NCI-H345 (cell line): Measurements from ENCODE around the gene VGLL4.

Source experiments
- DNase-seq: peaks from one replicate; lab custom pipeline; 2025; lab: John Stamatoyannopoulos, UW

Gene VGLL4

GRCh38 chr3:11564577-11565001 is 79.1 kb downstream of the VGLL4 start:
- DNase-seq = no peak

- no peak for DNase-seq
Measured at GRCh38 chr3:11563865-11564185, 79.9 kb downstream of the VGLL4 start.

GRCh38 chr3:11563159-11563864 is 80.4 kb downstream of the VGLL4 start:
- no peak for DNase-seq

GRCh38 chr3:11562277-11562881 is 81.3 kb downstream of the VGLL4 start:
- DNase-seq = no peak

GRCh38 chr3:11560746-11561145 is 83.0 kb downstream of the VGLL4 start:
- DNase-seq = no peak

- no peak for DNase-seq
Measured at GRCh38 chr3:11559816-11560633, 83.7 kb downstream of the VGLL4 start.

GRCh38 chr3:11558918-11559815 is 84.5 kb downstream of the VGLL4 start:
- DNase-seq = no peak

GRCh38 chr3:11558411-11558903 is 85.3 kb downstream of the VGLL4 start:
- no peak for DNase-seq

- no peak for DNase-seq
Measured at GRCh38 chr3:11558002-11558401, 85.7 kb downstream of the VGLL4 start.

- no peak for DNase-seq
Measured at GRCh38 chr3:11556851-11557644, 86.7 kb downstream of the VGLL4 start.

GRCh38 chr3:11555881-11556633 is 87.7 kb downstream of the VGLL4 start:
- no peak for DNase-seq

- DNase-seq = no peak
Measured at GRCh38 chr3:11555211-11555782, 88.4 kb downstream of the VGLL4 start.

GRCh38 chr3:11554666-11555065 is 89.0 kb downstream of the VGLL4 start:
- no peak for DNase-seq

- no peak for DNase-seq
Measured at GRCh38 chr3:11554236-11554610, 89.5 kb downstream of the VGLL4 start.

- DNase-seq = no peak
Measured at GRCh38 chr3:11553436-11554235, 90.1 kb downstream of the VGLL4 start.

- no peak for DNase-seq
Measured at GRCh38 chr3:11552289-11553264, 91.1 kb downstream of the VGLL4 start.

GRCh38 chr3:11551036-11551435 is 92.7 kb downstream of the VGLL4 start:
- no peak for DNase-seq

- no peak for DNase-seq
Measured at GRCh38 chr3:11549580-11550140, 94.1 kb downstream of the VGLL4 start.
